Suppressor macrophage (primary cell): ENCODE data around the gene GLRX2.
A peak's percentile ranks its signal among the peaks of the same experiment; 100 is the strongest.
"Not testable (repeated sequence)": the region's sequence is repeated elsewhere in the genome, so short reads cannot be mapped to it uniquely, and the experiment has no call there.

Source experiments
- DNase-seq, 4 experiments: peaks; one replicate each; pipeline ENCODE4 v3.0.0-alpha.2; 2020 to 2022
- total RNA-seq, 17 experiments: gene quantifications; one replicate each; lab custom pipeline; 2026; ENCODE audit warnings: mixed read lengths in 6 of 17, inconsistent platforms in 3 of 17; lab: John Stamatoyannopoulos, UW

GLRX2 gene
- total RNA-seq: 5.9 to 58.9 (median 32.6) reads per million in 17 experiments

- peak; percentile 89 to 96 (median 94) for DNase-seq
Measured at GRCh38 chr1:193104907-193105820, at the start of gene GLRX2. Gene GLRX2 (minus strand): TSS chr1:193105414. CDS start chr1:193105382, 32 bp downstream.

- DNase-seq: no peak
Measured at GRCh38 chr1:193144999-193145398, 39.8 kb upstream of the GLRX2 start.

- no peak for DNase-seq
Measured at GRCh38 chr1:193144361-193144938, 39.2 kb upstream of the GLRX2 start.

- DNase-seq: no peak
Measured at GRCh38 chr1:193143285-193143684, 38.1 kb upstream of the GLRX2 start.

GRCh38 chr1:193142409-193142808, 37.2 kb upstream of the GLRX2 start:
- DNase-seq: no peak

GRCh38 chr1:193141804-193142203, 36.6 kb upstream of the GLRX2 start:
- no peak for DNase-seq

GRCh38 chr1:193140254-193140653, 35.0 kb upstream of the GLRX2 start:
- no peak for DNase-seq

- no peak for DNase-seq
Measured at GRCh38 chr1:193131266-193131860, 26.1 kb upstream of the GLRX2 start.

GRCh38 chr1:193125369-193125768, 20.2 kb upstream of the GLRX2 start:
- no peak for DNase-seq

- DNase-seq: no peak
Measured at GRCh38 chr1:193123751-193124150, 18.5 kb upstream of the GLRX2 start.

GRCh38 chr1:193121616-193122593, 16.7 kb upstream of the GLRX2 start, which contains the start of gene CDC73:
Gene CDC73 (plus strand): TSS chr1:193122031. CDS start chr1:193122201, 170 bp downstream.
- peak; percentile 99 to 100 (median 99) for DNase-seq

GRCh38 chr1:193120604-193121166, 15.5 kb upstream of the GLRX2 start:
- no peak for DNase-seq

- no peak for DNase-seq
Measured at GRCh38 chr1:193118803-193119730, 13.9 kb upstream of the GLRX2 start.

- no peak for DNase-seq
Measured at GRCh38 chr1:193118194-193118593, 13.0 kb upstream of the GLRX2 start.

- not testable (repeated sequence) for DNase-seq
Measured at GRCh38 chr1:193117167-193117566, 12.0 kb upstream of the GLRX2 start.

- peak in 1 of 4 experiments; percentile 3 for DNase-seq
Measured at GRCh38 chr1:193115629-193116227, 10.5 kb upstream of the GLRX2 start.

GRCh38 chr1:193114485-193115095, 9.4 kb upstream of the GLRX2 start:
- DNase-seq: no peak

- peak in 2 of 4 experiments; percentile 18 to 21 for DNase-seq
Measured at GRCh38 chr1:193113992-193114332, 8.7 kb upstream of the GLRX2 start.

GRCh38 chr1:193113258-193113991, 8.2 kb upstream of the GLRX2 start:
- DNase-seq: no peak
